ENCODE results near the gene CEP126. TPM values are rescaled to one million over a fixed set of nuclear protein-coding genes. Genes with fewer than 3 reads are reported as not detected.

CEP126 gene
- total and polyA plus RNA-seq, 2 donors (not counting 3 experiments of a cell fraction or from before 2014, with no cell fraction given): 3.6 to 9.1 TPM

- Histone ChIP-seq H3K4me2 (ENCODE audit: insufficient read depth, low read length) (peak overlapping the region; percentile 90), H3K9ac (replicated peaks; ENCODE audit: extremely low read depth, insufficient read depth, low read length) (peak overlapping the region; percentile 89), H4K20me1 (replicated peaks; ENCODE audit: control insufficient read depth, extremely low read depth, insufficient read depth, low read length) (no peaks in the 10 kb centered on the region), H3K36me3 (ENCODE audit: control insufficient read depth in 2 of 2, extremely low read depth in 1 of 2, insufficient read depth in 2 of 2, low read length in 2 of 2) (no peaks in the 10 kb centered on the region), H3K4me3 (replicated peaks in 1 of 3; ENCODE audit: insufficient read depth in 1 of 3, low read depth in 1 of 3, low read length in 3 of 3) (no peak overlapping the region), H3K27ac (ENCODE audit: insufficient read depth, low read depth, low read length) (peak overlapping the region; percentile 100), H3K9me3 (replicated peaks; ENCODE audit: control insufficient read depth, insufficient read depth, low read length) (no peaks in the 10 kb centered on the region), H2AFZ (ENCODE audit: low read depth, low read length) (no peak overlapping the region), H3K27me3 (ENCODE audit: control insufficient read depth in 2 of 2, insufficient read depth in 2 of 2, low read length in 2 of 2) (no peaks in the 10 kb centered on the region), H3K9me1 (replicated peaks; ENCODE audit: control insufficient read depth, extremely low read depth, insufficient read depth, low read length) (no peaks in the 10 kb centered on the region), H3K4me1 (ENCODE audit: control insufficient read depth, extremely low read depth, insufficient read depth, low read length) (peaks cover 42% of the 10 kb centered on the region), H3K79me2 (ENCODE audit: control insufficient read depth, insufficient read depth, low read length) (peaks cover 2% of the 10 kb centered on the region)
- FAIRE-seq (no peak), DNase-seq (ENCODE audit: low read depth, low spot score) (peak; percentile 33)
- CTCF ChIA-PET: interaction anchor here (1.0 to 4.5 kb wide), 6 partner anchors 9 to 94 kb away, joined by 4 to 51 read pairs (median 7); no protein-coding TSS in a partner anchor
- TF ChIP-seq EZH2 (IDR thresholded peaks at IDR 0.05; ENCODE audit: borderline replicate concordance, low read depth, low read length, severe bottlenecking) (no peak), POLR2A (IDR thresholded peaks at IDR 0.05; ENCODE audit: low read depth, low read length) (no peak), CTCF (IDR thresholded peaks at IDR 0.05; ENCODE audit: extremely low read depth in 1 of 2, insufficient read depth in 1 of 2, low read depth in 1 of 2, low read length in 2 of 2) (no peak), FOS (IDR thresholded peaks at IDR 0.05; ENCODE audit: borderline replicate concordance, insufficient read depth, low read length) (no peak), MAX (IDR thresholded peaks at IDR 0.05; ENCODE audit: insufficient read depth, insufficient read length) (no peak), JUN (IDR thresholded peaks at IDR 0.05; ENCODE audit: borderline replicate concordance, insufficient read depth, insufficient read length, low read depth) (no peak), MYC (IDR thresholded peaks at IDR 0.05; ENCODE audit: low read depth, low read length) (no peak), POLR2AphosphoS5 (IDR thresholded peaks at IDR 0.05; ENCODE audit: insufficient read depth, low read depth, low read length) (no peak), GATA2 (IDR thresholded peaks at IDR 0.05; ENCODE audit: insufficient read depth, insufficient read length, low read depth, low read length) (no peak)
- POLR2A ChIA-PET: interaction anchor here (1.3 kb wide), 1 partner anchor 50 kb away, joined by 6 read pairs; no protein-coding TSS in a partner anchor
- intact Hi-C loops (cut with micrococcal nuclease): loop anchor here (1.0 to 10.0 kb wide), 5 partner anchors 43 to 1714 kb away; no protein-coding TSS in a partner anchor
- dilution Hi-C loops (cut with MboI; ENCODE audit: extremely low pct_ligation_motif_present, low sequenced_read_pairs): no loop called here
- BruUV-seq (replicated peaks): no TSS peak
Observed at GRCh38 chr11:101913656-101914055, 1.2 kb upstream of the CEP126 start.
